Karpas-422 (cell line): ENCODE data around the gene ENO4. TPM values are rescaled to one million over a fixed set of nuclear protein-coding genes. Genes with fewer than 3 reads are reported as not detected.

Source experiments
- DNase-seq: peaks from one replicate; pipeline ENCODE4 v3.0.0-alpha.2; 2015
- H2AFZ ChIP-seq: fragments of 200-600 bp; sonication (generic); 2 replicates; pipeline ENCODE4 v1.6.1; 2014; ENCODE audit warnings: antibody characterized with exemption, low read length, mixed read lengths
- H3K27ac ChIP-seq: fragments of 200-600 bp; sonication (generic); 2 replicates; pipeline ENCODE4 v1.5.1; 2014; ENCODE audit warnings: mild to moderate bottlenecking, low read length, moderate library complexity
- H3K27me3 ChIP-seq: fragments of 200-600 bp; sonication (generic); 2 replicates; pipeline ENCODE4 v1.6.1; 2014; ENCODE audit warnings: low read length, mixed read lengths
- H3K36me3 ChIP-seq: fragments of 200-600 bp; sonication (generic); 2 replicates; pipeline ENCODE4 v1.6.1; 2014; ENCODE audit warnings: low read length, mixed read lengths; ENCODE audit not compliant: insufficient read depth
- H3K4me1 ChIP-seq: fragments of 200-600 bp; sonication (generic); 2 replicates; pipeline ENCODE4 v1.6.1; 2014; ENCODE audit warnings: mild to moderate bottlenecking, low read length, mixed read lengths
- H3K4me2 ChIP-seq: fragments of 200-600 bp; sonication (generic); 2 replicates; pipeline ENCODE4 v1.6.1; 2014; ENCODE audit warnings: low read length, low read depth, mild to moderate bottlenecking; ENCODE audit not compliant: poor library complexity, severe bottlenecking
- H3K4me3 ChIP-seq: fragments of 200-600 bp; sonication (generic); 2 replicates; pipeline ENCODE4 v1.5.1; 2014; ENCODE audit warnings: mild to moderate bottlenecking, antibody characterized with exemption, low read length, mixed read lengths
- H3K79me2 ChIP-seq: fragments of 200-600 bp; sonication (generic); 2 replicates; pipeline ENCODE4 v1.6.1; 2014; ENCODE audit warnings: mild to moderate bottlenecking, low read length, mixed read lengths
- H3K9ac ChIP-seq: fragments of 200-600 bp; sonication (generic); 2 replicates; pipeline ENCODE4 v1.6.0; 2014; ENCODE audit warnings: low read length
- H3K9me2 ChIP-seq: fragments of 200-600 bp; sonication (generic), shearing (Covaris generic); replicated peaks from 2 replicates; pipeline ENCODE4 v1.6.0; 2014; ENCODE audit warnings: mild to moderate bottlenecking, low read length, moderate library complexity; ENCODE audit not compliant: insufficient read depth
- H3K9me3 ChIP-seq: fragments of 300-700, 200-600 bp; sonication (generic); 2 replicates; pipeline ENCODE4 v1.6.1; 2014; ENCODE audit warnings: low read length, mixed read lengths
- H4K20me1 ChIP-seq: fragments of 200-600 bp; sonication (generic); 2 replicates; pipeline ENCODE4 v1.6.1; 2014; ENCODE audit warnings: mild to moderate bottlenecking, antibody characterized with exemption, low read length, low read depth; ENCODE audit not compliant: insufficient read depth
- total RNA-seq: library from RNA; depleted of rRNA; stranded (reverse); fragments of >200 nt; shearing (Covaris generic); gene quantifications from 2 replicates; pipeline ENCODE4 v1.2.3, GENCODE V29; 2014; ENCODE audit warnings: low replicate concordance

The ENO4 gene
- total RNA-seq, 1 experiment from 2014 or later: not detected

DNA sequence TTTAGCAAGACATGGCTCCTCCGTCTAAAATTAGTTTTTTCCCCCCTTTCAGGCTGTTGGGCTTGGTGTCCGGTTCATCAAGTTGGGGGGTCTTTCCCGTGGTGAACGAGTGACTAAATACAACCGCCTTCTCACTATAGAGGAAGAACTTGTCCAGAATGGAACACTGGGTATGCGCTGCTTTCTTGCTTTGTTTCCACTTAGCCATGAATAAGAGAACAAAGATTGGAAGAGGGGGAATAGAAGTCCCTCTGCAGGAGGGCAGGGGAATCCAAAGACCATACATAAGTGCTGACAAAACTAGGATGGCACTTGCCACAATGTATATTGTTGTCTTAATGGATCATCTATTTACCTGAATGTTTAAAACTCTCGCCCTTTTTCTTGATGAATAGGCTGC lies 30.5 kb downstream of the ENO4 start:
- Histone ChIP-seq H3K9ac (no peak overlapping the region), H3K79me2 (no peaks in the 10 kb centered on the region), H3K4me2 (no peak overlapping the region), H3K4me3 (no peak overlapping the region), H3K27me3 (no peaks in the 10 kb centered on the region), H4K20me1 (no peaks in the 10 kb centered on the region), H3K4me1 (no peaks in the 10 kb centered on the region), H3K9me2 (no peaks in the 10 kb centered on the region), H2AFZ (no peak overlapping the region), H3K9me3 (no peaks in the 10 kb centered on the region), H3K36me3 (no peaks in the 10 kb centered on the region), H3K27ac (no peak overlapping the region)
- DNase-seq: no peak

GRCh38 chr10:116880716-116881482 lies 31.6 kb downstream of the ENO4 start:
- H3K27me3 ChIP-seq: no peaks in the 10 kb centered on the region
- DNase-seq: no peak
- no peak overlapping the region for H3K4me2 ChIP-seq
- H3K9me2 ChIP-seq: no peaks in the 10 kb centered on the region
- H4K20me1 ChIP-seq: no peaks in the 10 kb centered on the region
- H3K4me3 ChIP-seq: no peak overlapping the region
- H3K27ac ChIP-seq: no peak overlapping the region
- H3K9me3 ChIP-seq: no peaks in the 10 kb centered on the region
- H3K79me2 ChIP-seq: no peaks in the 10 kb centered on the region
- no peaks in the 10 kb centered on the region for H3K36me3 ChIP-seq
- H2AFZ ChIP-seq: no peak overlapping the region
- no peak overlapping the region for H3K9ac ChIP-seq
- no peaks in the 10 kb centered on the region for H3K4me1 ChIP-seq

GRCh38 chr10:116882639-116883038 lies 33.3 kb downstream of the ENO4 start:
- no peak overlapping the region for H3K27ac ChIP-seq
- H3K36me3 ChIP-seq: no peaks in the 10 kb centered on the region
- H3K4me2 ChIP-seq: no peak overlapping the region
- H3K79me2 ChIP-seq: no peaks in the 10 kb centered on the region
- H3K9ac ChIP-seq: no peak overlapping the region
- no peak overlapping the region for H2AFZ ChIP-seq
- no peak overlapping the region for H3K4me3 ChIP-seq
- DNase-seq: no peak
- no peaks in the 10 kb centered on the region for H3K9me2 ChIP-seq
- no peaks in the 10 kb centered on the region for H3K27me3 ChIP-seq
- H3K4me1 ChIP-seq: no peaks in the 10 kb centered on the region
- H4K20me1 ChIP-seq: no peaks in the 10 kb centered on the region
- H3K9me3 ChIP-seq: no peaks in the 10 kb centered on the region

DNA sequence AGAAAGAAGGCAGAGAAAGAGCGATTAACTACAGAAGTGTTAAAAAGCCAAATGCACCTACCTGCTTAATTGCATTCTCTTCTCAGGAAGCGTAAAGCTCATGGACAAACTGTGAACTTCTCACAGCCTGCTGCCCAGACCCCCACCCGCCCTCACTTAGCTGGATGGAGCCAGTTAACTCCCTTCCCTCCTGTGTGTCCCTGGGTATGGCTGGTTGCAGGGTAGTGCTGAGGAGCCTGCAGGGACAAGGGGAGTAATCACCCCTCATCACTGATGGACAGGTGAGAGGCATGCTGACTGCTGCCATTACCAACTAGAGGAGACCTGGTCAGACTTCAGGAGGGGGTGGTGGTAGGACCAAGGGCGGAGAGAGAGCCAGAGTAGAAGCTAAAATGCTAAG lies 37.5 kb downstream of the ENO4 start:
- no peaks in the 10 kb centered on the region for H3K9me3 ChIP-seq
- H3K36me3 ChIP-seq: no peaks in the 10 kb centered on the region
- H3K9me2 ChIP-seq: no peaks in the 10 kb centered on the region
- no peaks in the 10 kb centered on the region for H3K4me1 ChIP-seq
- no peak overlapping the region for H3K4me3 ChIP-seq
- H3K4me2 ChIP-seq: no peak overlapping the region
- no peaks in the 10 kb centered on the region for H3K79me2 ChIP-seq
- H3K27me3 ChIP-seq: no peaks in the 10 kb centered on the region
- no peak for DNase-seq
- H3K27ac ChIP-seq: no peak overlapping the region
- no peak overlapping the region for H2AFZ ChIP-seq
- H3K9ac ChIP-seq: no peak overlapping the region
- no peaks in the 10 kb centered on the region for H4K20me1 ChIP-seq

GRCh38 chr10:116888380-116889055 lies 39.2 kb downstream of the ENO4 start:
- no peak overlapping the region for H3K9ac ChIP-seq
- H3K4me2 ChIP-seq: no peak overlapping the region
- H3K79me2 ChIP-seq: no peaks in the 10 kb centered on the region
- no peaks in the 10 kb centered on the region for H3K27me3 ChIP-seq
- H2AFZ ChIP-seq: no peak overlapping the region
- no peaks in the 10 kb centered on the region for H4K20me1 ChIP-seq
- H3K36me3 ChIP-seq: no peaks in the 10 kb centered on the region
- no peaks in the 10 kb centered on the region for H3K9me3 ChIP-seq
- no peaks in the 10 kb centered on the region for H3K4me1 ChIP-seq
- no peak overlapping the region for H3K4me3 ChIP-seq
- H3K9me2 ChIP-seq: no peaks in the 10 kb centered on the region
- H3K27ac ChIP-seq: no peak overlapping the region
- no peak for DNase-seq

DNA sequence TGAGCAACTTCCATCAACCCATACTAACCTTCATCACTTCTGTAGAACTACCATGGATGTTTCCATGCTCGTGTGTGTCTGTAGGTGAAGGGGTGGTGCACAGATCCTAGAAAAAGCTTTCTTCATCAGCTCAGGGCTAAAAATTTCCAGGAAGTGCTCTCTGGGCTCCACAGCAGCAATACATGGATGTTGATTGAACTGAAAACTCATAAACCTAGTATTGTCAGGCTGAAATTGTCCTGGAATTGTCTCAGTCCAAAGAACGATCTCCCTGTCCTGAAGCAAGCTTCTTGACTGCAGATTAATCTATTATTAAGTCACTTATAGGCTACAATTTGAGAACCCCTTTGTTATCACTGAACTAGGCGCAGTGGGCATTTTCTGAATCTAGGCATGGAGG lies 39.8 kb downstream of the ENO4 start:
- Histone ChIP-seq H4K20me1 (no peaks in the 10 kb centered on the region), H3K9ac (no peak overlapping the region), H3K27ac (no peak overlapping the region), H2AFZ (no peak overlapping the region), H3K27me3 (no peaks in the 10 kb centered on the region), H3K4me1 (no peaks in the 10 kb centered on the region), H3K9me2 (no peaks in the 10 kb centered on the region), H3K36me3 (no peaks in the 10 kb centered on the region), H3K9me3 (no peaks in the 10 kb centered on the region), H3K4me3 (no peak overlapping the region), H3K4me2 (no peak overlapping the region), H3K79me2 (no peaks in the 10 kb centered on the region)
- DNase-seq: no peak

DNA sequence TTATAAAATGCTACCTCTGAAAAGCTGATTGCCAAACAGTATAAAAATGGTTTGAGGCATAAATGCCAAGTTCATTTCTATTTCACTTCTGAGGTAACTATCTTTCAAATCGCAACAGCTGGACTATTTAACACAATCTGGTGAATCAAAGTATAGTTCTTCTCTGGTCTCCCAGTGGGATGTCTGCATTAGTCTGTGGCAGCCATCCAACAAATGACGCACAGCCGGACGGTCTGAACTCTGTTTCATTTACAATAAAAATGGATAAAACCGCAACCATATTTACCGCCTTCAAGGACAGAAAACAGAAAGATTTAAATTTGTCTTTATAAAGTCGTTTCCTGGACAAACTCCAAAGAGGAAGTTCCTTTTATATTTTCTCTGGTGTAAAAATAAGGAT lies 41.9 kb downstream of the ENO4 start:
- Histone ChIP-seq H3K79me2 (no peaks in the 10 kb centered on the region), H3K36me3 (no peaks in the 10 kb centered on the region), H3K9me3 (no peaks in the 10 kb centered on the region), H3K9ac (no peak overlapping the region), H3K27ac (no peak overlapping the region), H3K4me2 (no peak overlapping the region), H4K20me1 (no peaks in the 10 kb centered on the region), H2AFZ (no peak overlapping the region), H3K27me3 (no peaks in the 10 kb centered on the region), H3K4me3 (no peak overlapping the region), H3K4me1 (no peaks in the 10 kb centered on the region), H3K9me2 (no peaks in the 10 kb centered on the region)
- DNase-seq: no peak

DNA sequence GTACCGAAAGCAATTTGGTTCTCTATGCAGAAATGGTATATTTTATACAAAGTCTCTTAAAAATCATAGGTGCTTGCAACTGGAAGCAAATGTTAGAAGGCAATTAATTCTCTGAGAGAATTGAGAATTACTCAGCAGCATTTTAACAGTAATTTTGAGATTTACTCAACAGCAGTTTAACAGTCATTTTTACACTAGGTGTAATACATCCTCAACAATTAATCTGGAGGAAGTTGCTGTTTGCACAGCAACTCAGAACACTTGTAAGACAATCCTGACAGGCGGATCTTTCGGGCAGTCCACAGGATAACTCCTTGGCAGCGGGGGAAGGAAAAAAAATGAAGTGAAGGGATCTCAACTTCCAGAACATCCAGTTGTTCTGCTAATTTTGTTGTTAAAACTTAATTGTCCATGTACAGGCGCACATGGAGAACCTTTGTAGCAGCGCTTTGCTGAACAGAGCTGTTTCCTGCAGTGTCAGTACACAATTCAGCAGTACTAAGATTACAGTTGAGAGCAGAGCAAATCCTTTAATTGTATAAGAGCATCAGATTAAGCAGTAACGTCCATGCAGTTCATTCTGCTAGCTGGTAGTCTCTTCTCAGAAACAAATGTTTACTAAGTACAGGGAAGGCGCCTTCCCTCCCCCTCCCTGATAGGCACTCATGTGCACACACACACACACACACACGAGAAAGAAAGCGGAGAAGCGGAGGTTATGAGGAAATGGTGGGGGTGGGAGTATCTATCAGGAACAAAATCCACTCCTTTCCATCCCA lies 43.8 kb downstream of the ENO4 start:
- DNase-seq: no peak
- Histone ChIP-seq H3K36me3 (no peaks in the 10 kb centered on the region), H3K27ac (no peak overlapping the region), H4K20me1 (no peaks in the 10 kb centered on the region), H3K4me2 (no peak overlapping the region), H3K27me3 (no peaks in the 10 kb centered on the region), H3K9ac (no peak overlapping the region), H3K9me3 (no peaks in the 10 kb centered on the region), H3K4me3 (no peak overlapping the region), H3K79me2 (no peaks in the 10 kb centered on the region), H2AFZ (no peak overlapping the region), H3K9me2 (no peaks in the 10 kb centered on the region), H3K4me1 (no peaks in the 10 kb centered on the region)
